Tibial artery (tissue), 4 donors: Measurements from ENCODE around the gene PNPLA7.

Experiments used
- DNase-seq, 2 donors: peaks; one replicate each; pipeline ENCODE4 v3.0.0-alpha.2; 2019
- H3K27ac ChIP-seq, 2 donors: fragments of 200-600 bp; sonication (generic) in 1 of 2; 1 replicate in 1 of 2; 2 replicates in 1 of 2; pipeline ENCODE4 v1.5.1; 2018 to 2019; ENCODE audit warnings: mild to moderate bottlenecking in 1 of 2
- H3K27me3 ChIP-seq, 2 donors: fragments of 200-600 bp; sonication (generic) in 1 of 2; one replicate each; pipeline versions ENCODE4 v1.5.1 to v1.6.0; 2016 to 2019
- H3K36me3 ChIP-seq, 3 donors: fragments of 200-600 bp; sonication (generic) in 2 of 3; one replicate each; pipeline ENCODE4 v1.5.1; 2016 to 2019; ENCODE audit warnings: mild to moderate bottlenecking in 2 of 3
- H3K4me1 ChIP-seq, 4 donors: fragments of 200-600 bp; sonication (generic) in 2 of 4; 1 replicate in 3 of 4; 2 replicates in 1 of 4; pipeline ENCODE4 v1.5.1; 2016 to 2019
- H3K4me3 ChIP-seq, 2 donors: fragments of 200-600 bp; sonication (generic) in 1 of 2; 1 replicate in 1 of 2; 2 replicates in 1 of 2; pipeline ENCODE4 v1.5.1; 2018 to 2019; ENCODE audit warnings: mild to moderate bottlenecking in 2 of 2
- H3K9me3 ChIP-seq, 3 donors: fragments of 200-600 bp; sonication (generic) in 1 of 3; one replicate each; pipeline ENCODE4 v1.5.1; 2016 to 2019
- CTCF ChIP-seq, 2 experiments: fragments of 200-600 bp in 1 of 2; fragments of 450-650 bp in 1 of 2; IDR thresholded peaks; one replicate each; pipeline ENCODE4 v1.5.1; 2017 to 2019; ENCODE audit warnings: antibody characterized with exemption in 2 of 2, mild to moderate bottlenecking in 1 of 2, moderate library complexity in 1 of 2
- intact Hi-C: fragments of 100-400 bp; cut with DNase I; formaldehyde crosslinking; loops from one replicate; pipeline ENCODE4 v1.15.0; 2023; ENCODE audit warnings: low total_unique reads

Gene PNPLA7

GRCh38 chr9:137590123-137590468 lies 39.9 kb upstream of the PNPLA7 start:
- Histone ChIP-seq H3K9me3 (no peaks in the 10 kb centered on the region), H3K27me3 (no peaks in the 10 kb centered on the region), H3K4me1 (peaks cover 0 to 21% (median 16%) of the 10 kb centered on the region in 4 donors), H3K36me3 (peaks cover 9 to 37% (median 20%) of the 10 kb centered on the region in 3 donors), H3K27ac (peak overlapping the region in 1 of 2 donors; percentile 63), H3K4me3 (peak overlapping the region; percentile 66 to 91)
- intact Hi-C loops = no loop called here
- no peak for TF ChIP-seq CTCF (IDR thresholded peaks at IDR 0.05)
- DNase-seq = no peak

GRCh38 chr9:137589441-137590122 lies 39.4 kb upstream of the PNPLA7 start:
- intact Hi-C loops = no loop called here
- DNase-seq = no peak
- Histone ChIP-seq H3K36me3 (peaks cover 9 to 42% (median 20%) of the 10 kb centered on the region in 3 donors), H3K9me3 (no peaks in the 10 kb centered on the region), H3K27me3 (no peaks in the 10 kb centered on the region), H3K4me3 (peak overlapping the region; percentile 66 to 91), H3K27ac (peak overlapping the region; percentile 28 to 63), H3K4me1 (peaks cover 0 to 21% (median 16%) of the 10 kb centered on the region in 4 donors)
- no peak for TF ChIP-seq CTCF (IDR thresholded peaks at IDR 0.05)

GRCh38 chr9:137588891-137589290 lies 38.7 kb upstream of the PNPLA7 start:
- H3K4me3 ChIP-seq = peak overlapping the region; percentile 66 to 91
- no peak for TF ChIP-seq CTCF (IDR thresholded peaks at IDR 0.05)

GRCh38 chr9:137588311-137588710 lies 38.1 kb upstream of the PNPLA7 start:
- peaks cover 9 to 55% (median 32%) of the 10 kb centered on the region in 3 donors for H3K36me3 ChIP-seq
- H3K4me1 ChIP-seq = peaks cover 0 to 21% (median 16%) of the 10 kb centered on the region in 4 donors
- H3K4me3 ChIP-seq = no peak overlapping the region
- TF ChIP-seq CTCF (IDR thresholded peaks at IDR 0.05) = no peak
- H3K9me3 ChIP-seq = no peaks in the 10 kb centered on the region
- intact Hi-C loops = no loop called here
- H3K27ac ChIP-seq = no peak overlapping the region
- DNase-seq = no peak
- H3K27me3 ChIP-seq = no peaks in the 10 kb centered on the region

More at GRCh38 chr9:137588891-137589290, 38.7 kb upstream of the PNPLA7 start:
- no peaks in the 10 kb centered on the region for H3K9me3 ChIP-seq
- H3K27ac ChIP-seq = no peak overlapping the region
- DNase-seq = no peak
- no peaks in the 10 kb centered on the region for H3K27me3 ChIP-seq
- peaks cover 9 to 49% (median 27%) of the 10 kb centered on the region in 3 donors for H3K36me3 ChIP-seq
- intact Hi-C loops = no loop called here
- H3K4me1 ChIP-seq = peaks cover 0 to 21% (median 16%) of the 10 kb centered on the region in 4 donors

GRCh38 chr9:137586854-137587253 lies 36.7 kb upstream of the PNPLA7 start:
- TF ChIP-seq CTCF (IDR thresholded peaks at IDR 0.05) = no peak

More at GRCh38 chr9:137586854-137587253, 36.7 kb upstream of the PNPLA7 start:
- no peak for DNase-seq
- Histone ChIP-seq H3K9me3 (no peaks in the 10 kb centered on the region), H3K4me3 (no peak overlapping the region), H3K4me1 (peaks cover 0 to 21% (median 16%) of the 10 kb centered on the region in 4 donors), H3K36me3 (peaks cover 21 to 69% (median 45%) of the 10 kb centered on the region in 3 donors), H3K27ac (no peak overlapping the region), H3K27me3 (no peaks in the 10 kb centered on the region)
- intact Hi-C loops = no loop called here
